ENCODE results near the gene PCSK9.

PCSK9 gene

GRCh38 chr1:55007625-55008024, 31.7 kb upstream of the PCSK9 start:
- no peak for TF ChIP-seq CTCF (IDR thresholded peaks at IDR 0.05; ENCODE audit: control extremely low read depth, extremely low read depth, low read depth, missing control alignments)
- ChIA-PET POLR2A (no interaction called here), CTCF (interaction anchor here (1.9 to 3.7 kb wide), 4 partner anchors 11 to 62 kb away, joined by 4 to 22 read pairs (median 14); no protein-coding TSS in a partner anchor)
- no peak for DNase-seq (ENCODE audit: extremely low spot score)

- no peak for TF ChIP-seq CTCF (IDR thresholded peaks at IDR 0.05; ENCODE audit: control extremely low read depth, extremely low read depth, low read depth, missing control alignments)
- ChIA-PET POLR2A (no interaction called here), CTCF (interaction anchor here (1.6 to 3.5 kb wide), 4 partner anchors 9 to 65 kb away, joined by 5 to 15 read pairs (median 8); no protein-coding TSS in a partner anchor)
- DNase-seq (ENCODE audit: extremely low spot score): no peak
Observed at GRCh38 chr1:55010194-55010886, 29.0 kb upstream of the PCSK9 start.

GRCh38 chr1:55010887-55011217, 28.5 kb upstream of the PCSK9 start:
- no peak for DNase-seq (ENCODE audit: extremely low spot score)
- TF ChIP-seq CTCF (IDR thresholded peaks at IDR 0.05; ENCODE audit: control extremely low read depth, extremely low read depth, low read depth, missing control alignments): no peak
- POLR2A ChIA-PET: no interaction called here
- CTCF ChIA-PET: interaction anchor here (1.6 to 1.9 kb wide), 2 partner anchors 9 to 11 kb away, joined by 5 to 6 read pairs; no protein-coding TSS in a partner anchor

- CTCF ChIA-PET: interaction anchor here (1.6 to 3.0 kb wide), 2 partner anchors 9 to 68 kb away, joined by 8 read pairs; no protein-coding TSS in a partner anchor
- DNase-seq (ENCODE audit: extremely low spot score): no peak
- POLR2A ChIA-PET: no interaction called here
- no peak for TF ChIP-seq CTCF (IDR thresholded peaks at IDR 0.05; ENCODE audit: control extremely low read depth, extremely low read depth, low read depth, missing control alignments)
Observed at GRCh38 chr1:55012661-55013060, 26.7 kb upstream of the PCSK9 start.

- DNase-seq (ENCODE audit: extremely low spot score): no peak
- no peak for TF ChIP-seq CTCF (IDR thresholded peaks at IDR 0.05; ENCODE audit: control extremely low read depth, extremely low read depth, low read depth, missing control alignments)
- POLR2A ChIA-PET: no interaction called here
- CTCF ChIA-PET: interaction anchor here (0.9 to 3.0 kb wide), 6 partner anchors 16 to 70 kb away, joined by 3 to 8 read pairs (median 6); no protein-coding TSS in a partner anchor
Observed at GRCh38 chr1:55015123-55015522, 24.2 kb upstream of the PCSK9 start.

GRCh38 chr1:55015731-55016620, 23.4 kb upstream of the PCSK9 start:
- DNase-seq (ENCODE audit: extremely low spot score): no peak
- TF ChIP-seq CTCF (IDR thresholded peaks at IDR 0.05; ENCODE audit: control extremely low read depth, extremely low read depth, low read depth, missing control alignments): no peak
- ChIA-PET CTCF (interaction anchor here (1.0 to 1.7 kb wide), 5 partner anchors 20 to 71 kb away, joined by 3 to 5 read pairs (median 5); no protein-coding TSS in a partner anchor), POLR2A (no interaction called here)

Measured in GM10248 (cell line).